Panc1 (cell line): ENCODE data around the gene ACP3. TPM values are rescaled to one million over a fixed set of nuclear protein-coding genes. Genes with fewer than 3 reads are reported as not detected.
"Not testable (repeated sequence)": the region's sequence is repeated elsewhere in the genome, so short reads cannot be mapped to it uniquely, and the experiment has no call there.

Experiments
- ATAC-seq: fragments of 200-7000 bp; cut with Tn5 transposase; 2 replicates; pipeline ENCODE4 v1.9.1; 2020; ENCODE audit warnings: mild to moderate bottlenecking, moderate library complexity
- BruUV-seq: library from RNA; stranded (reverse); fragments of 400-500 nt; replicated peaks from 2 replicates; lab custom pipeline; 2021; lab: Mats Ljungman, UMichigan
- CTCF ChIA-PET: fragments of 300-600 bp; sonication (Branson Sonifier 250); formaldehyde crosslinking; loops from one replicate; lab custom pipeline; 2022; ENCODE audit warnings: antibody characterized with exemption; lab: Charles Lee
- POLR2A ChIA-PET: fragments of 300-600 bp; sonication (Branson Sonifier 250); formaldehyde crosslinking; loops from one replicate; lab custom pipeline; 2022; ENCODE audit warnings: antibody characterized with exemption; lab: Charles Lee
- DNase-seq: peaks from one replicate; pipeline ENCODE4 v3.0.0-alpha.2; 2010; ENCODE audit warnings: low read depth, low spot score
- H3K27ac ChIP-seq: 2 replicates; pipeline ENCODE4 v1.5.1; 2011; ENCODE audit warnings: mild to moderate bottlenecking, low read length, inconsistent platforms
- H3K27me3 ChIP-seq: fragments of 200-500 bp; sonication (Bioruptor generic); 2 replicates; pipeline ENCODE4 v1.6.0; 2014; ENCODE audit warnings: low read length, inconsistent platforms; ENCODE audit not compliant: control insufficient read depth, insufficient read depth
- H3K36me3 ChIP-seq: fragments of 200-500 bp; sonication (Bioruptor generic); 2 replicates; pipeline ENCODE4 v1.5.1; 2014; ENCODE audit warnings: inconsistent platforms, mild to moderate bottlenecking, low read length, moderate library complexity; ENCODE audit not compliant: control insufficient read depth, insufficient read depth
- H3K4me1 ChIP-seq: 2 replicates; pipeline ENCODE4 v1.5.1; 2011; ENCODE audit warnings: inconsistent platforms, mild to moderate bottlenecking, low read length, moderate library complexity; ENCODE audit not compliant: control insufficient read depth, insufficient read depth
- H3K4me3 ChIP-seq, 2 experiments: 2 replicates each; pipeline ENCODE4 v1.5.1; 2011 to 2012; ENCODE audit warnings: low read depth in 2 of 2, low read length in 2 of 2, mild to moderate bottlenecking in 2 of 2, inconsistent platforms in 1 of 2, moderate library complexity in 1 of 2
- H3K9me3 ChIP-seq: fragments of 200-500 bp; sonication (Bioruptor generic); 2 replicates; pipeline ENCODE4 v1.5.1; 2014; ENCODE audit warnings: low read depth, mild to moderate bottlenecking, inconsistent platforms, low read length, moderate library complexity; ENCODE audit not compliant: control insufficient read depth, insufficient read depth
- POLR2AphosphoS5 ChIP-seq: IDR thresholded peaks from 2 replicates; pipeline ENCODE4 v1.6.1; 2012; ENCODE audit warnings: mild to moderate bottlenecking, low read depth, low read length, moderate library complexity
- SIN3A ChIP-seq: IDR thresholded peaks from 2 replicates; pipeline ENCODE4 v1.6.1; 2012; ENCODE audit warnings: low read depth, mild to moderate bottlenecking, low read length, moderate library complexity, borderline replicate concordance; ENCODE audit not compliant: insufficient read depth
- TCF7L2 ChIP-seq: IDR thresholded peaks from 2 replicates; pipeline ENCODE4 v1.6.1; 2011; ENCODE audit warnings: mild to moderate bottlenecking, low read depth, low read length, inconsistent platforms
- in situ Hi-C: cut with HindIII; loops from 2 replicates; pipeline ENCODE4 v1.10.0; 2016; ENCODE audit warnings: low sequenced_read_pairs, low pct_unique_long_range_greater_than_20kb
- intact Hi-C: fragments of 100-400 bp; cut with micrococcal nuclease; formaldehyde crosslinking; loops from one replicate; pipeline ENCODE4 v1.10.0; 2022; ENCODE audit not compliant: unreplicated experiment
- total RNA-seq: library from RNA; stranded (reverse); gene quantifications from one replicate; pipeline ENCODE4 v1.2.1, GENCODE V29; 2021; ENCODE audit not compliant: unreplicated experiment
- TF ChIP-seq, protein P1 (sequence below): fragments of 450-650 bp; IDR thresholded peaks from 2 replicates; pipeline ENCODE4 v1.5.1; 2017; ENCODE audit warnings: mild to moderate bottlenecking
- TF ChIP-seq, protein P2 (sequence below), 2 experiments: IDR thresholded peaks; 2 replicates each; pipeline ENCODE4 v1.6.1; 2011 to 2012; ENCODE audit warnings: low read depth in 2 of 2, control low read depth in 1 of 2, low read length in 1 of 2, mild to moderate bottlenecking in 1 of 2, moderate library complexity in 1 of 2; ENCODE audit not compliant: insufficient read depth in 1 of 2

Gene ACP3
- total RNA-seq, 1 experiment from 2014 or later, result not detected

GRCh38 chr3:132293251-132293650 lies 24.0 kb upstream of the ACP3 start:
- in situ Hi-C loops (no loop called here), intact Hi-C loops (no loop called here)
- Histone ChIP-seq H3K36me3 (no peaks in the 10 kb centered on the region), H3K4me1 (no peaks in the 10 kb centered on the region), H3K4me3 (no peak overlapping the region), H3K27ac (no peak overlapping the region), H3K27me3 (peaks cover 3% of the 10 kb centered on the region; the same call in 1 of the 2 replicates), H3K9me3 (no peaks in the 10 kb centered on the region)
- POLR2A ChIA-PET, result no interaction called here
- CTCF ChIA-PET, result no interaction called here
- no peak for DNase-seq
- no TSS peak for BruUV-seq
- no peak for ATAC-seq
- TF ChIP-seq POLR2AphosphoS5 (no peak), TCF7L2 (no peak), SIN3A (no peak)
- TF ChIP-seq, protein P1, sequence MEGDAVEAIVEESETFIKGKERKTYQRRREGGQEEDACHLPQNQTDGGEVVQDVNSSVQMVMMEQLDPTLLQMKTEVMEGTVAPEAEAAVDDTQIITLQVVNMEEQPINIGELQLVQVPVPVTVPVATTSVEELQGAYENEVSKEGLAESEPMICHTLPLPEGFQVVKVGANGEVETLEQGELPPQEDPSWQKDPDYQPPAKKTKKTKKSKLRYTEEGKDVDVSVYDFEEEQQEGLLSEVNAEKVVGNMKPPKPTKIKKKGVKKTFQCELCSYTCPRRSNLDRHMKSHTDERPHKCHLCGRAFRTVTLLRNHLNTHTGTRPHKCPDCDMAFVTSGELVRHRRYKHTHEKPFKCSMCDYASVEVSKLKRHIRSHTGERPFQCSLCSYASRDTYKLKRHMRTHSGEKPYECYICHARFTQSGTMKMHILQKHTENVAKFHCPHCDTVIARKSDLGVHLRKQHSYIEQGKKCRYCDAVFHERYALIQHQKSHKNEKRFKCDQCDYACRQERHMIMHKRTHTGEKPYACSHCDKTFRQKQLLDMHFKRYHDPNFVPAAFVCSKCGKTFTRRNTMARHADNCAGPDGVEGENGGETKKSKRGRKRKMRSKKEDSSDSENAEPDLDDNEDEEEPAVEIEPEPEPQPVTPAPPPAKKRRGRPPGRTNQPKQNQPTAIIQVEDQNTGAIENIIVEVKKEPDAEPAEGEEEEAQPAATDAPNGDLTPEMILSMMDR, result no peak
- TF ChIP-seq, protein P2, sequence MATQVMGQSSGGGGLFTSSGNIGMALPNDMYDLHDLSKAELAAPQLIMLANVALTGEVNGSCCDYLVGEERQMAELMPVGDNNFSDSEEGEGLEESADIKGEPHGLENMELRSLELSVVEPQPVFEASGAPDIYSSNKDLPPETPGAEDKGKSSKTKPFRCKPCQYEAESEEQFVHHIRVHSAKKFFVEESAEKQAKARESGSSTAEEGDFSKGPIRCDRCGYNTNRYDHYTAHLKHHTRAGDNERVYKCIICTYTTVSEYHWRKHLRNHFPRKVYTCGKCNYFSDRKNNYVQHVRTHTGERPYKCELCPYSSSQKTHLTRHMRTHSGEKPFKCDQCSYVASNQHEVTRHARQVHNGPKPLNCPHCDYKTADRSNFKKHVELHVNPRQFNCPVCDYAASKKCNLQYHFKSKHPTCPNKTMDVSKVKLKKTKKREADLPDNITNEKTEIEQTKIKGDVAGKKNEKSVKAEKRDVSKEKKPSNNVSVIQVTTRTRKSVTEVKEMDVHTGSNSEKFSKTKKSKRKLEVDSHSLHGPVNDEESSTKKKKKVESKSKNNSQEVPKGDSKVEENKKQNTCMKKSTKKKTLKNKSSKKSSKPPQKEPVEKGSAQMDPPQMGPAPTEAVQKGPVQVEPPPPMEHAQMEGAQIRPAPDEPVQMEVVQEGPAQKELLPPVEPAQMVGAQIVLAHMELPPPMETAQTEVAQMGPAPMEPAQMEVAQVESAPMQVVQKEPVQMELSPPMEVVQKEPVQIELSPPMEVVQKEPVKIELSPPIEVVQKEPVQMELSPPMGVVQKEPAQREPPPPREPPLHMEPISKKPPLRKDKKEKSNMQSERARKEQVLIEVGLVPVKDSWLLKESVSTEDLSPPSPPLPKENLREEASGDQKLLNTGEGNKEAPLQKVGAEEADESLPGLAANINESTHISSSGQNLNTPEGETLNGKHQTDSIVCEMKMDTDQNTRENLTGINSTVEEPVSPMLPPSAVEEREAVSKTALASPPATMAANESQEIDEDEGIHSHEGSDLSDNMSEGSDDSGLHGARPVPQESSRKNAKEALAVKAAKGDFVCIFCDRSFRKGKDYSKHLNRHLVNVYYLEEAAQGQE (IDR thresholded peaks at IDR 0.05; ENCODE audit: insufficient read depth in 1 of 2, low read depth in 2 of 2, low read length in 1 of 2), result no peak

DNA sequence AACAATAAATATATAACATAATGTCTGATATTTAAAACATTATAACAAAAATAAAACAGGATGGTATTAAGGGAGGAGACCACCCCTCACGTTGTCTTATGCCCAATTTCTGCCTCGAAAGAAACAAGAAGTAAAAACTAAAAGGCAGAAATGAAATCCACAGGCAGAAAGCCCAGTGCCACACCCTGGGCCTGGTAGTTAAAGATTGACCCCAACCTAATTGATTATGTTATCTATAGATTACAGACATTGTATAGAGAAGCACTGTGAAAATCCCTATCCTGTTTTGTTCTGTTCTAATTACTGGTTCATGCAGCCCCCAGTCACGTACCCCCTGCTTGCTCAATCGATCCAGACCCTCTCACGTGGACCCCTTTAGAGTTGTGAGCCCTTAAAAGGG lies 22.3 kb upstream of the ACP3 start:
- H3K4me1 ChIP-seq, result no peaks in the 10 kb centered on the region
- H3K9me3 ChIP-seq, result no peaks in the 10 kb centered on the region
- ChIA-PET CTCF (no interaction called here), POLR2A (no interaction called here)
- no peak overlapping the region for H3K4me3 ChIP-seq
- DNase-seq, result no peak
- TF ChIP-seq POLR2AphosphoS5 (no peak), SIN3A (no peak), TCF7L2 (no peak)
- TF ChIP-seq, protein P2 (IDR thresholded peaks at IDR 0.05; ENCODE audit: insufficient read depth in 1 of 2, low read depth in 2 of 2, low read length in 1 of 2), result no peak
- TF ChIP-seq, protein P1, result no peak
- no TSS peak for BruUV-seq
- no peaks in the 10 kb centered on the region for H3K36me3 ChIP-seq
- in situ Hi-C loops (no loop called here), intact Hi-C loops (no loop called here)
- H3K27ac ChIP-seq, result no peak overlapping the region
- H3K27me3 ChIP-seq, result no peaks in the 10 kb centered on the region
- no peak for ATAC-seq

DNA sequence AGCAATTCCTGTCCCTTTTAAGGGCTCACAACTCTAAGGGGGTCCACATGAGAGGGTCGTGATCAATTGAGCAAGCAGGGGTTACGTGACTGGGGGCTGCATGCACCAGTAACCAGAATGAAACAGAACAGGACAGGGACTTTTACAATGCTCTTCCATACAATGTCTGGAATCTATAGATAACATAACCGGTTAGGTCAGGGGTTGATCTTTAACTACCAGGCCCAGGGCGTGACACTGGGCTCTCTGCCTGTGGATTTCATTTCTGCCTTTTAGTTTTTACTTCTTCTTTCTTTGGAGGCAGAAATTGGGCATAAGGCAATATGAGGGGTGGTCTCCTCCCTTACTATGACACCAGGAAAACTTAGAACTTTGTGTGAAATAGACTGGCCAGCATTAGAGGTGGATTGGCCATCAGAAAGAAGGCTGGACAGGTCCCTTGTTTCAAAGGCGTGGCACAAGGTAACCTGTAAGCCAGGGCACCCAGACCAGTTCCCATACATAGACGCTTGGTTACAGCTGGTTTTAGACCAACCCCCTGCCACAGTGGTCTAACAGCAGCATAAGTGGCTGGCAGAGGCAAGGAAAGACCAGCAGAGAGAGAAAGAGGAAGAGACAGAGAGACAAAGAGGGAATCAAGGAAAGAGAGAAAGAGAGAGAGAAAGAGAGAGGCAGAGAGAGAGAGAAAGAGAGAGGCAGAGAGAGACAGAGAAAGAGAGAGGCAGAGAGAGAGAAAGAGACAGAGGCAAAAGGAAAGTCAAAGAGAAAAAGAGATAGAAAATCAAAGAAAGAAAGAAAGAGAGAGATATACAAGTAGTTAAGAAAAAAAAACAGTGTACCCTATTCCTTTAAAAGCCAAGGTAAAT lies 13.6 kb upstream of the ACP3 start:
- in situ Hi-C loops, H3K9me3 ChIP-seq, H3K27me3 ChIP-seq, H3K4me3 ChIP-seq, H3K27ac ChIP-seq, H3K36me3 ChIP-seq, ATAC-seq, POLR2A ChIA-PET, DNase-seq, intact Hi-C loops, H3K4me1 ChIP-seq, CTCF ChIA-PET, BruUV-seq: not testable (repeated sequence)
